Spleen (tissue), 7 donors: Measurements from ENCODE around the gene HTR3D.

Experiments
- CTCF ChIP-seq, 11 experiments: fragments of 200-600 bp in 7 of 11; fragments of 450-650 bp in 4 of 11; sonication (generic) in 4 of 11; IDR thresholded peaks in 8 of 11; conservative IDR thresholded peaks in 3 of 11; 1 replicate in 7 of 11; 2 replicates in 4 of 11; pipeline versions ENCODE4 v1.4.0 to v1.8.0; 2016 to 2021; ENCODE audit warnings: antibody characterized with exemption in 11 of 11, inconsistent platforms in 4 of 11, mild to moderate bottlenecking in 1 of 11
- POLR2A ChIP-seq, 3 donors: fragments of 450-650 bp; IDR thresholded peaks; one replicate each; pipeline ENCODE4 v1.5.1; 2017; ENCODE audit warnings: antibody characterized with exemption in 3 of 3, mild to moderate bottlenecking in 1 of 3
- donor health status: DM: no; HTN: no; CAD: no; lungs with moderate emphysema.
- donor health status: DM: no; HTN: no; CAD: no.
- donor health status: DM: no; HTN: no; CAD: no.

DNA sequence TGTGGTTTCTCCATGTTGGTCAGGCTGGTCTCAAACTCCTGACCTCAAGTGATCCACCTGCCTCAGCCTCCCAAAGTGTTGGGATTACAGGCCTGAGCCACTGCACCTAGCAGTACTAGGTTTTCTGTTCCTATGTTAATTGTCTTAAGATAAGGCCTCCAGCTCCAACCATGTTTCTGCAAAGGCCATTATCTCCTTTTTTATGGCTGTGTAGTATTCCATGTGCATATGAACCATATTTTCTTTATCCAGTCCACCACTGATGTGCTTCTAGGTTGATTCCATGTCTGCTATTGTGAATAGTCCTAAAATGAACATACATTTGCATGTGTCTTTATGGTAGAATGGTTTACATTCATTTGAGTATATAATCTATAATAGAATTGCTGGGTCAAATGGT is 31.1 kb downstream of the HTR3D start:
- TF ChIP-seq CTCF (IDR thresholded peaks at IDR 0.05 in 8 of 11, conservative IDR thresholded peaks at IDR 0.05 in 3 of 11), result no peak
- TF ChIP-seq POLR2A (IDR thresholded peaks at IDR 0.05), result no peak
